ENCODE results near the gene YIF1B.

GRCh38 chr19:38355728-38356725, 40.3 kb upstream of the YIF1B start:
- no peak for TF ChIP-seq CTCF (optimal IDR thresholded peaks at IDR 0.05 in 1 of 3, IDR thresholded peaks at IDR 0.05 in 1 of 3, conservative IDR thresholded peaks at IDR 0.05 in 1 of 3; ENCODE audit: extremely low read depth in 1 of 3, insufficient read depth in 2 of 3, low read length in 3 of 3)
- TF ChIP-seq EZH2 (IDR thresholded peaks at IDR 0.05; ENCODE audit: low read length): no peak
